ENCODE measurements around the gene BTN1A1.

- TF ChIP-seq CTCF (IDR thresholded peaks at IDR 0.05): no peak
- no peak for TF ChIP-seq SIN3A (IDR thresholded peaks at IDR 0.05; ENCODE audit: borderline replicate concordance, insufficient read depth, low read depth, low read length)
- TF ChIP-seq REST (IDR thresholded peaks at IDR 0.05; ENCODE audit: insufficient read depth in 1 of 2, low read depth in 2 of 2, low read length in 1 of 2): no peak
- TF ChIP-seq TCF7L2 (IDR thresholded peaks at IDR 0.05; ENCODE audit: low read depth, low read length): no peak
These were observed 36.6 kb downstream of the BTN1A1 start for GRCh38 chr6:26536571-26537159.

Measured in Panc1 (cell line).